ENCODE results near the gene UHRF1. TPM values are rescaled to one million over a fixed set of nuclear protein-coding genes. Genes with fewer than 3 reads are reported as not detected.

UHRF1 gene
- polyA plus RNA-seq, 1 donor (not counting 4 experiments of a cell fraction or from before 2014, with no cell fraction given) = 9.7 TPM

DNA sequence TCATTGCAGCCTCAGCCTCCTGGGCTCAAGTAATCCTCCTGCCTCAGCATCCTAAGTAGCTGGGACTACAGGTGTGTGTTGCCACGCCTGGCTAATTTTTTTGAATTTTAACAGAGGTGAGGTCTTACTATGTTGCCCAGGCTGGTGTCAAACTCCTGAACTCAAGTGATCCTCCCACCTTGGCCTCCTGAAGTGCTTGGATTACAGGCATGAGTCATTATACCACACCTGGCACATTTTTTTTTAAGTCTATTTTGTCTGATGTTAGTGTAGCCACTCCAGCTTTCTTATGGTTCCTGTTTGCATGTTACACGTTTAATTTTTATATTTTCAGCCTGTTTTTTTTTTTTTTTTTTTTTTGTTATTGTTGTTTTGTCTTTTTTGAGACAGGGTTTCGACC lies 84.4 kb downstream of the UHRF1 start:
- Histone ChIP-seq H3K27ac (ENCODE audit: control insufficient read depth, insufficient read depth, low read length) (no peak overlapping the region), H3K9me1 (ENCODE audit: control insufficient read depth, extremely low read depth, insufficient read depth, low read length) (no peaks in the 10 kb centered on the region), H3K27me3 (ENCODE audit: control insufficient read depth, extremely low read depth, insufficient read depth, low read length) (no peaks in the 10 kb centered on the region), H3K4me2 (ENCODE audit: control insufficient read depth, extremely low read depth, insufficient read depth, low read depth, low read length) (no peak overlapping the region), H3K9ac (ENCODE audit: control insufficient read depth, extremely low read depth, insufficient read depth, low read length) (no peak overlapping the region), H2AFZ (ENCODE audit: control insufficient read depth, low read length) (no peak overlapping the region), H3K36me3 (ENCODE audit: control insufficient read depth in 2 of 2, extremely low read depth in 1 of 2, insufficient read depth in 2 of 2, low read length in 2 of 2) (peaks cover 2 to 9% of the 10 kb centered on the region in 2 experiments), H4K20me1 (ENCODE audit: control insufficient read depth, extremely low read depth, insufficient read depth, low read length) (peaks cover 6% of the 10 kb centered on the region), H3K9me3 (ENCODE audit: control insufficient read depth, low read depth, low read length) (no peaks in the 10 kb centered on the region), H3K79me2 (ENCODE audit: control insufficient read depth, insufficient read depth, low read length) (peaks cover 66% of the 10 kb centered on the region), H3K4me1 (ENCODE audit: control insufficient read depth, extremely low read depth, insufficient read depth, low read length) (peaks cover 3% of the 10 kb centered on the region), H3K4me3 (ENCODE audit: control insufficient read depth in 2 of 3, extremely low read depth in 1 of 3, insufficient read depth in 2 of 3, low read depth in 1 of 3, low read length in 3 of 3) (no peak overlapping the region)
- TF ChIP-seq EZH2 (IDR thresholded peaks at IDR 0.05; ENCODE audit: low read length) = no peak
- TF ChIP-seq, protein P1, sequence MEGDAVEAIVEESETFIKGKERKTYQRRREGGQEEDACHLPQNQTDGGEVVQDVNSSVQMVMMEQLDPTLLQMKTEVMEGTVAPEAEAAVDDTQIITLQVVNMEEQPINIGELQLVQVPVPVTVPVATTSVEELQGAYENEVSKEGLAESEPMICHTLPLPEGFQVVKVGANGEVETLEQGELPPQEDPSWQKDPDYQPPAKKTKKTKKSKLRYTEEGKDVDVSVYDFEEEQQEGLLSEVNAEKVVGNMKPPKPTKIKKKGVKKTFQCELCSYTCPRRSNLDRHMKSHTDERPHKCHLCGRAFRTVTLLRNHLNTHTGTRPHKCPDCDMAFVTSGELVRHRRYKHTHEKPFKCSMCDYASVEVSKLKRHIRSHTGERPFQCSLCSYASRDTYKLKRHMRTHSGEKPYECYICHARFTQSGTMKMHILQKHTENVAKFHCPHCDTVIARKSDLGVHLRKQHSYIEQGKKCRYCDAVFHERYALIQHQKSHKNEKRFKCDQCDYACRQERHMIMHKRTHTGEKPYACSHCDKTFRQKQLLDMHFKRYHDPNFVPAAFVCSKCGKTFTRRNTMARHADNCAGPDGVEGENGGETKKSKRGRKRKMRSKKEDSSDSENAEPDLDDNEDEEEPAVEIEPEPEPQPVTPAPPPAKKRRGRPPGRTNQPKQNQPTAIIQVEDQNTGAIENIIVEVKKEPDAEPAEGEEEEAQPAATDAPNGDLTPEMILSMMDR (optimal IDR thresholded peaks at IDR 0.05 in 1 of 3, IDR thresholded peaks at IDR 0.05 in 1 of 3, conservative IDR thresholded peaks at IDR 0.05 in 1 of 3; ENCODE audit: extremely low read depth in 1 of 3, insufficient read depth in 2 of 3, low read length in 3 of 3) = no peak
- FAIRE-seq (no peak), DNase-seq (ENCODE audit: low read depth, low spot score) (no peak)
- dilution Hi-C loops (cut with MboI; ENCODE audit: extremely low pct_ligation_motif_present, low sequenced_read_pairs) = no loop called here

DNA sequence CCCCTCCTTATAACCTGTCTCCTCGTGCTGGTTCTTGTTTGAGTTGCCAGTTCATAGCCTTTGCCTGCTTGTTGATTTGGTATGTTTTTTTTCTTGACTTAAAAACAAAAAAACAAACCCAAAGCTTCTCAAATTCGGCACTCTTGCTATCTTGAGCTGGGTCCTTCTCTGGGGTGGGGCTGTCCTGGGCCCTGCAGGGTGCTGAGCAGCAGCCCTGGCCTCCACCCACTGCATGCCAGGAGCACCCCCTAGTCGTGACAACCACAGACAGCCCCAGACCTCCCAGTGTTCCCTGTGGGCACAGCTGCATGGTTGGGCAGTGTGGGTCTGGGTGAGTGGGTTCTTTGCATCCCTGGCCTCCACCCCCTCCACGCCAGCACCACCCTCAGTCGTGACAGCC lies 87.4 kb downstream of the UHRF1 start:
- Histone ChIP-seq H3K4me3 (ENCODE audit: control insufficient read depth in 2 of 3, extremely low read depth in 1 of 3, insufficient read depth in 2 of 3, low read depth in 1 of 3, low read length in 3 of 3) (no peak overlapping the region), H3K9me3 (ENCODE audit: control insufficient read depth, low read depth, low read length) (no peaks in the 10 kb centered on the region), H3K36me3 (ENCODE audit: control insufficient read depth in 2 of 2, extremely low read depth in 1 of 2, insufficient read depth in 2 of 2, low read length in 2 of 2) (peaks cover 0 to 9% of the 10 kb centered on the region in 2 experiments), H3K4me1 (ENCODE audit: control insufficient read depth, extremely low read depth, insufficient read depth, low read length) (peaks cover 4% of the 10 kb centered on the region), H3K27me3 (ENCODE audit: control insufficient read depth, extremely low read depth, insufficient read depth, low read length) (no peaks in the 10 kb centered on the region), H3K9ac (ENCODE audit: control insufficient read depth, extremely low read depth, insufficient read depth, low read length) (no peak overlapping the region), H2AFZ (ENCODE audit: control insufficient read depth, low read length) (no peak overlapping the region), H3K27ac (ENCODE audit: control insufficient read depth, insufficient read depth, low read length) (no peak overlapping the region), H4K20me1 (ENCODE audit: control insufficient read depth, extremely low read depth, insufficient read depth, low read length) (peaks cover 12% of the 10 kb centered on the region), H3K79me2 (ENCODE audit: control insufficient read depth, insufficient read depth, low read length) (peaks cover 58% of the 10 kb centered on the region), H3K4me2 (ENCODE audit: control insufficient read depth, extremely low read depth, insufficient read depth, low read depth, low read length) (no peak overlapping the region), H3K9me1 (ENCODE audit: control insufficient read depth, extremely low read depth, insufficient read depth, low read length) (no peaks in the 10 kb centered on the region)
- no peak for DNase-seq (ENCODE audit: low read depth, low spot score)
- TF ChIP-seq EZH2 (IDR thresholded peaks at IDR 0.05; ENCODE audit: low read length) = no peak
- TF ChIP-seq, protein P1 (optimal IDR thresholded peaks at IDR 0.05 in 1 of 3, IDR thresholded peaks at IDR 0.05 in 1 of 3, conservative IDR thresholded peaks at IDR 0.05 in 1 of 3; ENCODE audit: extremely low read depth in 1 of 3, insufficient read depth in 2 of 3, low read length in 3 of 3) = no peak
- FAIRE-seq = no peak
- dilution Hi-C loops (cut with MboI; ENCODE audit: extremely low pct_ligation_motif_present, low sequenced_read_pairs) = no loop called here

All from keratinocyte (primary cell).